Kasumi-1 (cell line): ENCODE results near the gene LASP1NB.
A peak's percentile ranks its signal among the peaks of the same experiment; 100 is the strongest.
"Not testable (repeated sequence)": the region's sequence is repeated elsewhere in the genome, so short reads cannot be mapped to it uniquely, and the experiment has no call there.

ENCODE experiments used
- DNase-seq, 2 experiments: peaks; one replicate each; lab custom pipeline; 2025; lab: John Stamatoyannopoulos, UW

LASP1NB gene

DNA sequence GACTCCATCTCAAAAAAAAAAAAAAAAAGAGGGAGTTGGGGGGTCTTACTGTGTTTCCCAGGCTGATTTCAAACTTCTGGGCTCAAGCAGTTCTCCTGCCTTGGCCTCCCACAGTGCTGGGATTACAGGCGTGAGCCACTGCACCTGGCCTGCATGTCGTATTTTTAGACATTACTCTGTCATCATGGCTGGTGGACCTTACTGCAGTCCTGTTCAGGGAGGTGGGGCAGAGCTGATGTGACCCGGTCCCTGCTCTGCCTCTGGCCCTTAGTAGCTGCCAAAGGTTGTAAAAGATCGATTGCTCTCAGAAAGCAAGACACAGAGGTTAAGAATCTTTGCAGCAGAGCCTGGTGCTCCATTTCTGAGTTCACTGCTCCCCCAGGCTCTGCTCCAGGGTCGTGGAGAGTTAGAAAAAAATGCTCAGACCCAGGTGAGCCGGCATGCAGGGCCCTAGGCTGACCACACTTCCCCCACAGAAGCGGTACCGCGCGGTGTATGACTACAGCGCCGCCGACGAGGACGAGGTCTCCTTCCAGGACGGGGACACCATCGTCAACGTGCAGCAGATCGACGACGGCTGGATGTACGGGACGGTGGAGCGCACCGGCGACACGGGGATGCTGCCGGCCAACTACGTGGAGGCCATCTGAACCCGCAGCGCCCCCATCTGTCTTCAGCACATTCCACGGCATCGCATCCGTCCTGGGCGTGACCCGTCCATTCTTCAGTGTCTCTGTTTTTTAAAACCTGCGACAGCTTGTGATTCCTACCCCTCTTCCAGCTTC, 7.1 kb upstream of the LASP1NB start:
- DNase-seq, result no peak

DNA sequence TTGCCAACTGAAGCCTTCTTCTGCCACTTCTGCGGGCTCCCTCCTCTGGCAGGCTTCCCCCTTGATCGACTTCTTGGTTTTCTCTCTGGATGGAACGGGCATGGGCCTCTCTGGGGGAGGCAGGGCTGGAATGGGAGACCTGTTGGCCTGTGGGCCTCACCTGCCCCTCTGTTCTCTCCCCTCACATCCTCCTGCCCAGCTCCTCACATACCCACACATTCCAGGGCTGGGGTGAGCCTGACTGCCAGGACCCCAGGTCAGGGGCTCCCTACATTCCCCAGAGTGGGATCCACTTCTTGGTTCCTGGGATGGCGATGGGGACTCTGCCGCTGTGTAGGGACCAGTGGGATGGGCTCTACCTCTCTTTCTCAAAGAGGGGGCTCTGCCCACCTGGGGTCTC, 6.5 kb upstream of the LASP1NB start:
- DNase-seq, result no peak

DNA sequence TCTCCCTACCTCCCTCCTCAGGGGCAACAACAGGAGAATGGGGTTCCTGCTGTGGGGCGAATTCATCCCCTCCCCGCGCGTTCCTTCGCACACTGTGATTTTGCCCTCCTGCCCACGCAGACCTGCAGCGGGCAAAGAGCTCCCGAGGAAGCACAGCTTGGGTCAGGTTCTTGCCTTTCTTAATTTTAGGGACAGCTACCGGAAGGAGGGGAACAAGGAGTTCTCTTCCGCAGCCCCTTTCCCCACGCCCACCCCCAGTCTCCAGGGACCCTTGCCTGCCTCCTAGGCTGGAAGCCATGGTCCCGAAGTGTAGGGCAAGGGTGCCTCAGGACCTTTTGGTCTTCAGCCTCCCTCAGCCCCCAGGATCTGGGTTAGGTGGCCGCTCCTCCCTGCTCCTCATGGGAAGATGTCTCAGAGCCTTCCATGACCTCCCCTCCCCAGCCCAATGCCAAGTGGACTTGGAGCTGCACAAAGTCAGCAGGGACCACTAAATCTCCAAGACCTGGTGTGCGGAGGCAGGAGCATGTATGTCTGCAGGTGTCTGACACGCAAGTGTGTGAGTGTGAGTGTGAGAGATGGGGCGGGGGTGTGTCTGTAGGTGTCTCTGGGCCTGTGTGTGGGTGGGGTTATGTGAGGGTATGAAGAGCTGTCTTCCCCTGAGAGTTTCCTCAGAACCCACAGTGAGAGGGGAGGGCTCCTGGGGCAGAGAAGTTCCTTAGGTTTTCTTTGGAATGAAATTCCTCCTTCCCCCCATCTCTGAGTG, 5.9 kb upstream of the LASP1NB start:
- no peak for DNase-seq

DNA sequence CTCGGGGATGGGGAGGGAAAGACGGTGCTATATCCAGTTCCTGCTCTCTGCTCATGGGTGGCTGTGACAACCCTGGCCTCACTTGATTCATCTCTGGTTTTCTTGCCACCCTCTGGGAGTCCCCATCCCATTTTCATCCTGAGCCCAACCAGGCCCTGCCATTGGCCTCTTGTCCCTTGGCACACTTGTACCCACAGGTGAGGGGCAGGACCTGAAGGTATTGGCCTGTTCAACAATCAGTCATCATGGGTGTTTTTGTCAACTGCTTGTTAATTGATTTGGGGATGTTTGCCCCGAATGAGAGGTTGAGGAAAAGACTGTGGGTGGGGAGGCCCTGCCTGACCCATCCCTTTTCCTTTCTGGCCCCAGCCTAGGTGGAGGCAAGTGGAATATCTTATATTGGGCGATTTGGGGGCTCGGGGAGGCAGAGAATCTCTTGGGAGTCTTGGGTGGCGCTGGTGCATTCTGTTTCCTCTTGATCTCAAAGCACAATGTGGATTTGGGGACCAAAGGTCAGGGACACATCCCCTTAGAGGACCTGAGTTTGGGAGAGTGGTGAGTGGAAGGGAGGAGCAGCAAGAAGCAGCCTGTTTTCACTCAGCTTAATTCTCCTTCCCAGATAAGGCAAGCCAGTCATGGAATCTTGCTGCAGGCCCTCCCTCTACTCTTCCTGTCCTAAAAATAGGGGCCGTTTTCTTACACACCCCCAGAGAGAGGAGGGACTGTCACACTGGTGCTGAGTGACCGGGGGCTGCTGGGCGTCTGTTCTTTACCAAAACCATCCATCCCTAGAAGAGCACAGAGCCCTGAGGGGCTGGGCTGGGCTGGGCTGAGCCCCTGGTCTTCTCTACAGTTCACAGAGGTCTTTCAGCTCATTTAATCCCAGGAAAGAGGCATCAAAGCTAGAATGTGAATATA, 4.8 kb upstream of the LASP1NB start:
- no peak for DNase-seq

DNA sequence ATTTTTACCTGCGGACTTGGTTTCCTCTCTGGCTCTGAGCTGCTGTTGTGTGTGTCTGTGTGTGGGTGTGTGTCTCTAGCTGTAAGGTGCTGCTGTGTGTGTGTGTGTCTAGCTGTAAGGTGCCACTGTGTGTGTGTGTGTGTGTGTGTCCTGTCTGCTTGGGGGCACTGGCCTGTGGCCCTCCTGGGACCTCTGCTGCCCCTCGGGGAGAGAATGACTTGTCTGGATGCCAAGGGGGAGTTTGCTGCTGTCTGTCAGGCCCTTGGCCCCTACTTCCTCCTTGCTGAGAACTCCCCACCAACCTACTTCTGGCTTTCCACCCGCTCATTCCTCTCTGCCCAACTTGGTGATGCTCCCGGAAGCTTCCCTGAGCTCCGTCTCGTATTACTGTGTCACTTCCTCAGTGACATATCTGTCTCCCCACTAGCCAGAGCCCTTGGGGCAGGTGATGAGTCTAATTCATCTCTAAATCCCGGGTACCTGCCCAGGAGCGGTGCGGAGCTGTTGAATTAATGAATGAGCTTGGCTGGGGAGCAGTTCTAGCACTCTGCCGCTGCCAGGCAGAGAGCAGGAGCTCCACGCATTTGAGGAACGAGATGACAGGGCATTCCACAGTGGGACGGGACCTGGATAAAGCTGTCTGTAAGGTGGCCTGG, 3.5 kb upstream of the LASP1NB start:
- peak; percentile 68 to 80 for DNase-seq

DNA sequence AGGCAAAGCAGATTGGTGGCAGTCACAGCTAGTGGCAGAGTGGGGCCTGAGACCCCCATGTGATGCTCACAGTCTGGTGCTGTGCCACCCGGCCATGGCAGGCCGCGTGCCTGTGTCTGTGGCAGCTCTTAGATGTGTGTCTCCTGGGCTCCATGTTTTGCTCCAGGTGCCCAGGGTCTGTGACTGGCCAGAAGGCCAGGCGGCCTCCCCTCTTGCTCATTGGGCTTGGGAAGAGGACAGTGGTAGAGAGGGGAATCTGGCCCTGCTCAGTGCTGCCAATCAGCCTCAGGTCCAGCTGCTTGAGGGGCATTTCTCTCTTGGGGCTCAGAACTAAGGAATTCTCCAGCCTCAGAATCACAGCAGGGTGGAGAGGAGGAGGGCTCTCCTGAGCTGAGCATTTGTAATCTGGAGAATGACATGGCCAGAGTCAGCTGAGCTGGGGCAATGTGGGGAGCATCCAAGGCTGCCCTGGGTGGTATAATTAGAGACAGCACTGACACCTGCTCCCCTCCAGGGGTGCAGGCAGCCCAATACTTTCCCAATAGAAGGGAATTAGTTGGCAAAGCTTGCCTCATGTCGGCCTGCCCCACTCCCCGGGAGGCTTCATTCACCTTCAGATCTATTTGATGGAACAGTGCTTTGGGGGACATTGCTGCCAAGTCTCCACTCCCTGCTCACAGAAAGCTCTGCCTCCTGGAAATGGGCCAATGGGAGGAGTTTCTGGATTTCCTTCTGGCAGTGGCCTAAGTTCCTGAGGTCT, 2.7 kb upstream of the LASP1NB start:
- DNase-seq, result no peak

DNA sequence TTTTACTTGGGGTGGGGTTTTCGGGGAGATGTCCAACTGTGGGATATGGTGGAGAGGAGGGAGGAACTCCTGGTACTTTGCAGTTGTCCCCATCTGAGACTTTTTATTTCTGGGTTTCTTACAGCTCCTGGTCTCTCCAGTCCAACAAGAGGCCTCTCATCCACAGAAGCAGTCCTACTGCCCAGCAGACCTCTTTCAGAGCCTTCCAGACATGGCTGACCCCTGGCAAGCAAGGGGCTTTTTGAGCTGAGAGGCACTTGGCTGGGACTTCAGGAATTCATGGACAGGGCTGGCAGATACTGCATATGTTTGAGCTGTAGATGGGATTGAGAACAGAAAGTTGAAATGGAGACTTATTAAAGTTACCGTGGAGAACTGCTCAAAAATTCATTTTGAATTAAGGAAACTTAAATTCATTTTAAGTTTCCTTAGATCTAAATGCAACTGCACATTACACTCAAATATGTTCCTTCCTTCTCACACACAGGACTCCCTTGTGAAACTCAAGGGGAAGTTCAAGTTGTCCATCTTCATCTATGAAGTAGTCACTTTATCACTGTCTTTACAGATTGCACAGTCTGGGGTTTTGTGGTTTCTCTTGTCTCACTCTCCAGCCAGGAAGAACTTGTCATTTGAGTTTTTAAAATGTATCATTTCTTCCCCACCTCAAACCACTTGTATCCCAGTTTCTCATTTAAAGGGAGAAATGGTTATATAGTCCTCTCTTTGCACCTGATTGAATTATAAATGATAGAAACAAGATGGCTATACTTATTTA, 1.1 kb downstream of the LASP1NB start:
- DNase-seq, result peak; percentile 94 to 96

DNA sequence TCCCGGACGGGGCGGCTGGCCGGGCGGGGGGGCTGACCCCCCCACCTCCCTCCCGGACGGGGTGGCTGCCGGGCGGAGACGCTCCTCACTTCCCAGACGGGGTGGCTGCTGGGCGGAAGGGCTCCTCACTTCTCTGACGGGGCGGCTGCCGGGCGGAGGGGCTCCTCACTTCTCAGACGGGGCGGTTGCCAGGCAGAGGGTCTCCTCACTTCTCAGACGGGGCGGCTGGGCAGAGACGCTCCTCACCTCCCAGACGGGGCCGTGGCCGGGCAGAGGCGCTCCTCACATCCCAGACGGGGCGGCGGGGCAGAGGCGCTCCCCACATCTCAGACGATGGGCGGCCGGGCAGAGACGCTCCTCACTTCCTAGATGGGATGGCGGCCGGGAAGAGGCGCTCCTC, 5.4 kb downstream of the LASP1NB start:
- DNase-seq, result not testable (repeated sequence)

DNA sequence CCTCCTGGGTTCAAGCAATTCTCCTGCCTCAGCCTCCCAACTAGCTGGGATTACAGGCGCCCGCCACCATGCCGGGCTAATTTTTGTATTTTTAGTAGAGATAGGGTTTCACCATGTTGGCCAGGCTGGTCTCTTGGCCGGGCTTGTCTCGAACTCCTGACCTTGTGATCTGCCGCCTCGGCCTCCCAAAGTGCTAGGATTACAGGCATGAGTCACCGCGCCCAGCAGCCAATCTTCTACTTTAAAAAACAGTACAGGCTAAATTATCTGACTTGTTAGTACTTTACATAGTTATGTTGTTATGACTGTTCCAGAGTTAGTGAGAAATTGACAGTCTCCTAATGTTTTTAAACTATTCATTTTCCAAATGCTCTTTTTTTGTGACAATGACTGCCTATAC, 8.5 kb downstream of the LASP1NB start:
- not testable (repeated sequence) for DNase-seq

DNA sequence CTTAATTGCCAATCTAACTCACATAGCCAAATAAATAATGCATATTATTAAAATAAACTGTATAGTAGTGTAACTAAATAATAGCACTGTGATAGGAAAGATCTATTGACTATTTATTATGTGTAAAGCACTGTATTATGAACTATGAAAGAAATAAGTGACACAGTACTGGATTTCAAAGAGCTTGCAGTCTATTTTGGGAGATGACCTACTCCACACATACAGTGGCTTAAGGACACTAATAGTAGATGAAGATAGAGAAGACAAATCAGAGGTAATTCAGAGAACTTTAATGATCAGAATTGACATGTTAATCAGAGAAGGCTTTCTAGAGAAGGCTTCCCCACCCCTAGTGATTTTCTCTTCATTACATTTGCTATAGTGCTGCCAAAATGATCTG, 14.6 kb downstream of the LASP1NB start:
- no peak for DNase-seq

DNA sequence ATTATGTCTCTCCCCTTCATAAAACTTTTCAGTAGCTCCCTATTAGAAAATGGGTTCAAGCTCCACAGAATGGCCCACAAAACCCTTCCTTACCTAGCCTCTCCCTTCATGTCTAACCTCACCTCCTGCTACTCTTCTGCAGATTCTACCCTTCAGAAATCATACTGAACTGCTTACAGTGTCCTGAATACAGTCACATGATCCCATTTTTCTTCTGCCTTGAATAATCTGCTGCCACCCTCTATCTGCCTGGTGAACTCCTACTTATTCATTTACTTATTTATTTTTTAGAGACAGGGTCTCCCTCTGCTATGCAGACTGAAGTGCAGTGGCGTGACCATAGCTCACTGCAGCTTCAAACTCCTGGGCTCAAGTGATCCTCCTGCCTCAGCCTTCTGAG, 15.0 kb downstream of the LASP1NB start:
- no peak for DNase-seq

DNA sequence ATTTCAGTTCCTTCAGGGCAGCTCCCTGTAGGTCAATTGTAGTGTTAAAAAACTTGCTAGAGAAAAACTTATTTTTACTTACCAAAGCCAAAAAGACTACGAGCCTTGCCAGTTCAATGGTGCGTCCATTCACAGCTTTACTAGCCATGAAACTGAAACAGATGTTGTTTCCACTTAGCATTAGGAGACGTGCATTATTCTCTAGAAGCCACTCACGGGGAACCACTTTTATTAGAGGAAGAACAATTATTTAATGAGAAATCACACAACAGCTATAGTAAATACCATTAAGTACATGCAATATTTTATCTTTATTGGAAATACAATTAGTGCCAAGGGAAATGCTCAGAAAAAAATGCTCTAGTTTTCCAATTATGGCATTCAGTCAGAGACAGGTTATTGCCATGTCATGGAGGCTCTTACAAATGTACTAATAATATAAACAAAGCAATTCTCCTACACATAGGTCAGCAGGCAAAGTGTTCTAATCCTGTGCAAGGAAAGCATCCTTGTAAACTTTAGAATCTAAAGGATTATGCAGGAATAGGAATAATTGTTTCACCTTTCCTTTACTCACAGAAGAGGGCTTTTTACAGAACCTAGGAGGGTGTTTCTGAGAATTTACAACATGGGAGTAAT, 17.4 kb downstream of the LASP1NB start:
- DNase-seq, result no peak

DNA sequence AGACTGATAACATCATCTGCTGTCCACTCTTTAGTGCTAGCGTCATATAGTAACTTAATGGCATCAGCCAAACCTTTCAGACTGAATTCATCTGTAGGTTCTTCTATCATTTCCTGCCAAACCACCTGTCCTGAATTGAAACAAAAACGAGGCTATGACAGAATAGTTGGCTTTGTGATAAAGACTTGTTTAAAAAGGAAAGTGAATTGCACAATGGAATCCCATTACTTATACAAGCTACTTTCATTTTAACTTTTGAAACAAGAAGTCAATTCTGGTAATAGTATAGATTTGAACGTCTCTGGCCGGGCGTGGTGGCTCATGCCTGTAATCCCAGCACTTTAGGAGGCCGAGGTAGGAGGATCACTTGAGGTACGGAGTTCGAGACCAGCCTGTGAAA, 18.2 kb downstream of the LASP1NB start:
- no peak for DNase-seq

DNA sequence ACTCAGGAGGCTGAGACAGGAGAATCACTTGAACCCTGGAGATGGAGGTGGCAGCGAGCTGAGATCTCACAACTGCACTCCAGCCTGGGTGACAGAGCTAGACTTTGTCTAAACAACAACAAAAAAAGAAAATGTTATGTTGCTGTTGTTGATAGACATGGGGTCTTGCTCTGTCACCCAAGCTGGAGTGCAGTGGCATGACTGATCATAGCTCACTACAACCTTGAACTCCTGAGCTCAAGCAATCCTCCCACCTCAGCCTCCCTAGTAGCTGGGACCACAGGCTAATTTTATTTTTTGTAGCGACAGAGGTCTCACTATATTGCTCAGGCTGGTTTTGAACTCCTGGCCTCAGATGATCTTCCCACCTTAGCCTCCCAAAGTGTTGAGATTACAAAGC, 21.8 kb downstream of the LASP1NB start:
- no peak for DNase-seq

DNA sequence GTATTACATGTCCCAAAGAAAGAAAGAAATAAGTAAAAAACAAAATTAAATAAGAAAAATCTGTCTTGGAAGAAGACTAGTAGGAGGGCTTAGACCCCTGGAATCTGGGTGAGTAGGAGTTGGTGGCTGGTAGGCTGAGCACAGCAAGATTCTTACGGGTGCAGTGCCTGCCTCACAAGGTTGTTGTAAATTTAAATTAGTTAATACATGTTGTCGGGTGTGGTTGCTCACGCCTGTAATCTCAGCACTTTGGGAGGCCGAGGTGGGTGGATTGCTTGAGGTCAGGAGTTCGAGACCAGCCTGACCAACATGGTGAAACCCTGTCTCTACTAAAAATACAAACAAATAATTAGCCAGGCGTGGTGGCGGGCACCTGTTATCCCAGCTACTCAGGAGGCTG, 28.4 kb downstream of the LASP1NB start:
- not testable (repeated sequence) for DNase-seq

DNA sequence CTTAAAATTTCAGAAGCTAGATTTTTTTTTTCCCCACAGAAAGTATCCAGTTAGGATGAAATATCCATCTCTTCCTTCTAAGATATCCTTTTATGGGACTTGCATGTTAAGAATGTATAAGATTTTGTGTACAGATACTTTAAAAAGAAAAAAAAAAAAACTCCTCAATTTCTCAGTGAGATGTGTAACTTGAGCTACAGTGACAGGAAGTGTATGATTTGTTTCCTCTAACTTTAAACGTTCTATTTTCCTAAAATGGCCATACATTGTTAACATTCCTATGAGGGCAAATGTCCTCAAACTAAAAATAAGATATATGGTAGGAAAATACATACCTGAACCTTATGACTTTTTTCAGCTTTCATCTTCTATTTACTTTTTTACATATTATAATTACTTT, 32.9 kb downstream of the LASP1NB start:
- DNase-seq, result no peak

DNA sequence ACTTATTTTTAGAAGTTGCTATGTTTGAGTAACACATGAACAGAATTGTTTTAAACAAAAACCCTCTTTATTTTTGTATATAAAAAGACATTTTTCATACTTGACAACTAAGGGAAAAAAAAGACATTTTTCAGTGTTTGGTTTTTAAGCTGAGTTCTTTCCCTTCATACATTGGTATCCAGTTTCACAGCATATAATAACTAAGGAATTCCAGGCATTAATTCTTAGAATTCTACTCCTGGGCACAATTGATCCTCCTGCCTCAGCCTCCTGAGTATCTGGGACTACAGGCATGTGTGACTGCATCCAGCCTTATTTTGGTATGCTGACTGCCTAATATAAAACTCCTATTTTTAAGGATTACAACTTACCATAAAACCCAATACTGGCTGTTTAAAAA, 33.3 kb downstream of the LASP1NB start:
- DNase-seq, result no peak

DNA sequence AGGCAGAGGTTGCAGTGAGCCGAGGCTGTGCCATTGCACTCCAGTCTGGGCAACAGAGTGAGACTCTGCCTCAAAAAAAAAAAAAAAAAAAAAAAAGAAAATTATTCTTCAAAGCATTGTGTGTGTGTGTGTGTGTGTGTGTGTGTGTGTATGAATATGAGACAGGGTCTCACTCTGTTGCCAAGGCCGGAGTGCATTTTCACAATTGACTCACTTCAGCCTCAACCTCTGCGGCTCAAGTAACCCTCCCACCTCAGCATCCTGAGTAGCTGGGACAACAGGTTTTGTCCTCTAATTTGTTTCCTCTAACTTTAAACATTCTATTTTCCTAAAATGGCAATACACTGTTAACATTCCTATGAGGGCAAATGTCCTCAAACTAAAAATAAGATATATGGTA, 34.1 kb downstream of the LASP1NB start:
- no peak for DNase-seq

DNA sequence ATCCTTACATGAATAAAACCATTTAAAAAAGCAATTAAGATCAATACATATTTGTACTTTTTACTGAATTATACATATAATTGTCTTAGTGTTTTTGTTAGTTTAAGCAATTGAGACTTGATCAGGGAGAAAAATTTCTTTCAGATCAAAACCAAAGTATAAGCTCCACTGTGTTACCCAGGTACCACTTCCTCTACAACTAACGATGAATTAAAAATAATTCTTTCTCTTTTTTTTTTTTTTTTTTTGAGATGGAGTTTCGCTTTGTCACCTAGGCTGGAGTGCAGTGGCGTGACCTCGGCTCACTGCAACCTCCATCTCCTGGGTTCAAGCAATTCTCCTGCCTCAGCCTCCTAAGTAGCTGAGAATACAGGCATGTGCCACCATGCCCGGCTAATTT, 35.0 kb downstream of the LASP1NB start:
- no peak for DNase-seq

DNA sequence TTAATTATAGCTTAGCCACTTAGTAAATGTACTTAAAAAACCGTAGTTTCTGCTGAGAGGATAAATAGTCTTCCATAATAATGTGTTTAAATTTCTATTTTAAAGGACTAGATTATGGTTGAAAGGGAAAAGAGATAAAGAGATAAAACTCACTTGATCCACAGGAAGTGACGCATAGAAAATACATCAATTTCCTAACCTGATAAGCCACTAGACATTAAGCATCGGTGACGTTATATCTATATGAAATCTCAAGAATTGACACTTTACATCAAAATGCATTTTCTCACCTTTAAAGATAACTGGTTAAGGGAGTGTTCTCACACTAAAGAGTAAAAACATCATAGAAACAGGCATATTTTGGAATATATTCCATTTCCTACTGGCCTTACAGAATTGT, 36.0 kb downstream of the LASP1NB start:
- DNase-seq, result no peak
